ENCODE data around the gene IFT81. TPM values are rescaled to one million over a fixed set of nuclear protein-coding genes. Genes with fewer than 3 reads are reported as not detected.
"Not testable (repeated sequence)": the region's sequence is repeated elsewhere in the genome, so short reads cannot be mapped to it uniquely, and the experiment has no call there.

IFT81 gene
- total and polyA plus RNA-seq, 2 donors (not counting 1 experiment from before 2014, with no cell fraction given) = 0.43 to 6.8 TPM

GRCh38 chr12:110116623-110117022 is 7.5 kb upstream of the IFT81 start:
- H3K9me3 Mint-ChIP-seq (ENCODE audit: insufficient read depth) = no peaks in the 10 kb centered on the region
- Histone ChIP-seq H2AFZ (ENCODE audit: insufficient read depth, low read depth, low read length, poor library complexity, severe bottlenecking) (no peak overlapping the region), H3K4me2 (replicated peaks; ENCODE audit: low read depth, low read length, poor library complexity, severe bottlenecking) (no peak overlapping the region), H3K27me3 (replicated peaks in 1 of 4; ENCODE audit: control extremely low read depth in 1 of 4, control insufficient read depth in 3 of 4, insufficient read depth in 4 of 4, low read length in 3 of 4) (no peaks in the 10 kb centered on the region), H3K36me3 (replicated peaks in 1 of 2; ENCODE audit: control extremely low read depth in 1 of 2, control insufficient read depth in 1 of 2, extremely low read depth in 1 of 2, insufficient read depth in 2 of 2, low read length in 1 of 2) (no peaks in the 10 kb centered on the region), H3K4me3 (ENCODE audit: control extremely low read depth in 1 of 5, extremely low read depth in 1 of 5, insufficient read depth in 1 of 5, low read depth in 2 of 5, low read length in 4 of 5) (no peak overlapping the region), H3K9ac (ENCODE audit: low read length) (no peak overlapping the region), H3K27ac (ENCODE audit: low read length in 2 of 2) (no peak overlapping the region), H3K4me1 (ENCODE audit: control insufficient read depth in 2 of 2, insufficient read depth in 2 of 2, low read length in 2 of 2) (peaks cover 0 to 3% of the 10 kb centered on the region in 2 donors), H3K79me2 (ENCODE audit: control insufficient read depth, insufficient read depth, low read length) (no peaks in the 10 kb centered on the region), H4K20me1 (ENCODE audit: control insufficient read depth, insufficient read depth, low read length, poor library complexity, severe bottlenecking) (no peaks in the 10 kb centered on the region), H3K9me3 (ENCODE audit: control extremely low read depth in 1 of 3, control insufficient read depth in 2 of 3, insufficient read depth in 1 of 3, low read length in 2 of 3) (no peaks in the 10 kb centered on the region)
- POLR2A ChIA-PET = no interaction called here
- H3K27ac Mint-ChIP-seq = no peak overlapping the region
- 100% methylated on average over 1 of the region's 7 CpGs for WGBS (ENCODE audit: insufficient coverage)
- no peaks in the 10 kb centered on the region for H3K27me3 Mint-ChIP-seq
- H3K4me3 Mint-ChIP-seq = no peak overlapping the region
- ATAC-seq (ENCODE audit: low read depth) = no peak
- CTCF ChIA-PET = no interaction called here
- no peak for DNase-seq
- TF ChIP-seq EZH2 (IDR thresholded peaks at IDR 0.05; ENCODE audit: borderline replicate concordance, insufficient read depth, low read depth, low read length, poor library complexity, severe bottlenecking) = no peak
- no peak for TF ChIP-seq CTCF (IDR thresholded peaks at IDR 0.05)
- peaks cover 4% of the 10 kb centered on the region for H3K4me1 Mint-ChIP-seq
- intact Hi-C loops (cut with micrococcal nuclease) = no loop called here

- H3K4me1 Mint-ChIP-seq; H3K4me1 ChIP-seq (ENCODE audit: control insufficient read depth in 2 of 2, insufficient read depth in 2 of 2, low read length in 2 of 2); H3K27ac ChIP-seq (ENCODE audit: low read length in 2 of 2); CTCF ChIA-PET; H3K79me2 ChIP-seq (ENCODE audit: control insufficient read depth, insufficient read depth, low read length); H3K27ac Mint-ChIP-seq; H3K9me3 ChIP-seq (ENCODE audit: control extremely low read depth in 1 of 3, control insufficient read depth in 2 of 3, insufficient read depth in 1 of 3, low read length in 2 of 3); H3K4me3 ChIP-seq (ENCODE audit: control extremely low read depth in 1 of 5, extremely low read depth in 1 of 5, insufficient read depth in 1 of 5, low read depth in 2 of 5, low read length in 4 of 5); H3K4me2 ChIP-seq (replicated peaks; ENCODE audit: low read depth, low read length, poor library complexity, severe bottlenecking); DNase-seq; H3K9ac ChIP-seq (ENCODE audit: low read length); H3K36me3 ChIP-seq (replicated peaks in 1 of 2; ENCODE audit: control extremely low read depth in 1 of 2, control insufficient read depth in 1 of 2, extremely low read depth in 1 of 2, insufficient read depth in 2 of 2, low read length in 1 of 2); H3K4me3 Mint-ChIP-seq; H3K27me3 Mint-ChIP-seq; H3K9me3 Mint-ChIP-seq (ENCODE audit: insufficient read depth); ATAC-seq (ENCODE audit: low read depth); POLR2A ChIA-PET; H3K27me3 ChIP-seq (replicated peaks in 1 of 4; ENCODE audit: control extremely low read depth in 1 of 4, control insufficient read depth in 3 of 4, insufficient read depth in 4 of 4, low read length in 3 of 4); H2AFZ ChIP-seq (ENCODE audit: insufficient read depth, low read depth, low read length, poor library complexity, severe bottlenecking); intact Hi-C loops (cut with micrococcal nuclease); H4K20me1 ChIP-seq (ENCODE audit: control insufficient read depth, insufficient read depth, low read length, poor library complexity, severe bottlenecking): not testable (repeated sequence)
- no CpG with 5 or more reads among the region's 8 CpGs for WGBS (ENCODE audit: insufficient coverage)
These were observed 6.9 kb upstream of the IFT81 start for GRCh38 chr12:110117210-110117609.

Measured in B cell (primary cell).